HG03175 (cell line): ENCODE data around the gene STARD7.

Source experiments
- ATAC-seq: cut with Tn5 transposase; IDR thresholded peaks from one replicate; pipeline ENCODE4 v1.9.1; 2021; ENCODE audit warnings: mild to moderate bottlenecking, moderate library complexity; ENCODE audit not compliant: unreplicated experiment

STARD7 gene

GRCh38 chr2:96201338-96201737, 7.3 kb downstream of the STARD7 start:
- no peak for ATAC-seq

GRCh38 chr2:96198921-96199320, 9.7 kb downstream of the STARD7 start:
- ATAC-seq = no peak

GRCh38 chr2:96197546-96198255, 10.9 kb downstream of the STARD7 start:
- ATAC-seq = no peak

- no peak for ATAC-seq
Measured at GRCh38 chr2:96195410-96196066, 13.1 kb downstream of the STARD7 start.

- no peak for ATAC-seq
Measured at GRCh38 chr2:96191937-96192670, 16.5 kb downstream of the STARD7 start.

GRCh38 chr2:96188821-96189526, 19.7 kb downstream of the STARD7 start:
- ATAC-seq = no peak

GRCh38 chr2:96186562-96186961, 22.1 kb downstream of the STARD7 start:
- ATAC-seq = no peak

GRCh38 chr2:96185516-96185915, 23.1 kb downstream of the STARD7 start:
- no peak for ATAC-seq

- ATAC-seq = no peak
Measured at GRCh38 chr2:96184989-96185388, 23.6 kb downstream of the STARD7 start.

GRCh38 chr2:96184188-96184587, 24.4 kb downstream of the STARD7 start:
- ATAC-seq = no peak

- ATAC-seq = no peak
Measured at GRCh38 chr2:96181529-96181928, 27.1 kb downstream of the STARD7 start.

- no peak for ATAC-seq
Measured at GRCh38 chr2:96180521-96180920, 28.1 kb downstream of the STARD7 start.

- no peak for ATAC-seq
Measured at GRCh38 chr2:96180002-96180401, 28.6 kb downstream of the STARD7 start.

- no peak for ATAC-seq
Measured at GRCh38 chr2:96176661-96177060, 32.0 kb downstream of the STARD7 start.

- no peak for ATAC-seq
Measured at GRCh38 chr2:96175951-96176350, 32.7 kb downstream of the STARD7 start.

GRCh38 chr2:96174251-96175144, 34.1 kb downstream of the STARD7 start:
- ATAC-seq = peak; percentile 90

- no peak for ATAC-seq
Measured at GRCh38 chr2:96171831-96172230, 36.8 kb downstream of the STARD7 start.

GRCh38 chr2:96170626-96171025, 38.0 kb downstream of the STARD7 start:
- no peak for ATAC-seq

GRCh38 chr2:96169868-96170507, 38.6 kb downstream of the STARD7 start:
- ATAC-seq = no peak
